ENCODE results near the gene MYL5. TPM values are rescaled to one million over a fixed set of nuclear protein-coding genes. Genes with fewer than 3 reads are reported as not detected.

Gene MYL5
- total RNA-seq, 1 donor from 2014 or later = 2.9 TPM

- no peak for TF ChIP-seq CTCF (IDR thresholded peaks at IDR 0.05; ENCODE audit: insufficient read depth, low read length, severe bottlenecking)
- no peak for FAIRE-seq
- Histone ChIP-seq H3K36me3 (ENCODE audit: control insufficient read depth, insufficient read depth, low read length) (no peaks in the 10 kb centered on the region), H3K4me3 (ENCODE audit: low read depth, low read length) (no peak overlapping the region), H3K27me3 (ENCODE audit: control insufficient read depth, insufficient read depth, low read length) (no peaks in the 10 kb centered on the region)
- no peak for DNase-seq (ENCODE audit: low read depth)
Observed at GRCh38 chr4:681736-682451, 7.6 kb downstream of the MYL5 start.

GRCh38 chr4:682490-683172, 8.3 kb downstream of the MYL5 start:
- no peak for TF ChIP-seq CTCF (IDR thresholded peaks at IDR 0.05; ENCODE audit: insufficient read depth, low read length, severe bottlenecking)
- no peak for FAIRE-seq
- no peak overlapping the region for H3K4me3 ChIP-seq (ENCODE audit: low read depth, low read length)
- DNase-seq (ENCODE audit: low read depth) = no peak
- no peaks in the 10 kb centered on the region for H3K36me3 ChIP-seq (ENCODE audit: control insufficient read depth, insufficient read depth, low read length)
- H3K27me3 ChIP-seq (ENCODE audit: control insufficient read depth, insufficient read depth, low read length) = no peaks in the 10 kb centered on the region

GRCh38 chr4:683247-683897, 9.0 kb downstream of the MYL5 start:
- FAIRE-seq = no peak
- Histone ChIP-seq H3K4me3 (ENCODE audit: low read depth, low read length) (no peak overlapping the region), H3K27me3 (ENCODE audit: control insufficient read depth, insufficient read depth, low read length) (no peaks in the 10 kb centered on the region), H3K36me3 (ENCODE audit: control insufficient read depth, insufficient read depth, low read length) (no peaks in the 10 kb centered on the region)
- TF ChIP-seq CTCF (IDR thresholded peaks at IDR 0.05; ENCODE audit: insufficient read depth, low read length, severe bottlenecking) = no peak
- no peak for DNase-seq (ENCODE audit: low read depth)

- FAIRE-seq = no peak
Observed at GRCh38 chr4:683982-684622, 9.8 kb downstream of the MYL5 start.

More at GRCh38 chr4:683982-684622, 9.8 kb downstream of the MYL5 start:
- TF ChIP-seq CTCF (IDR thresholded peaks at IDR 0.05; ENCODE audit: insufficient read depth, low read length, severe bottlenecking) = peak; percentile 81
- H3K36me3 ChIP-seq (ENCODE audit: control insufficient read depth, insufficient read depth, low read length) = no peaks in the 10 kb centered on the region
- DNase-seq (ENCODE audit: low read depth) = peak; percentile 29
- no peak overlapping the region for H3K4me3 ChIP-seq (ENCODE audit: low read depth, low read length)
- H3K27me3 ChIP-seq (ENCODE audit: control insufficient read depth, insufficient read depth, low read length) = no peaks in the 10 kb centered on the region

All from bronchial epithelial cell (primary cell).